HG03039 (cell line): ENCODE results near the gene POLD2.

Source experiments
- ATAC-seq: cut with Tn5 transposase; IDR thresholded peaks from one replicate; pipeline ENCODE4 v1.9.1; 2021; ENCODE audit warnings: mild to moderate bottlenecking, moderate library complexity; ENCODE audit not compliant: unreplicated experiment

POLD2 gene

DNA sequence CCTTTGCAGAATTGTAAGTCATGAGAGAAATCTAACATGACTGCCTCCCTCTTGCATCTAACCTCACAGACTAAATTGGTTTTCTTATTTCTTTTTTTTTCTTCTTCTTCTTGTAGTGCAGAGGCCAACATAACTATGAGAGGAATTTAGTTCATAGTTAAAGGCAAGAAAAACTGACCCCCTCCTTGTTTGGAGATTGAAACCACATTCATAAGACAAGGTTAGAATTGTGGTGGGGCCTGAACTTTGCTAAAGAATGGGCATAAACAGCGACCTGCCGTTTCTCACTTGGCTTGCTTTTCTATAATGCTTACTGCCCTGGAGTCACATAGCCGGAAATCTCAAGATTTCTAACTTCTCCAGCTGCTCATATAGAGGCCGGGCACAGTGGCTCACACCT, 38.6 kb downstream of the POLD2 start:
- ATAC-seq: no peak

DNA sequence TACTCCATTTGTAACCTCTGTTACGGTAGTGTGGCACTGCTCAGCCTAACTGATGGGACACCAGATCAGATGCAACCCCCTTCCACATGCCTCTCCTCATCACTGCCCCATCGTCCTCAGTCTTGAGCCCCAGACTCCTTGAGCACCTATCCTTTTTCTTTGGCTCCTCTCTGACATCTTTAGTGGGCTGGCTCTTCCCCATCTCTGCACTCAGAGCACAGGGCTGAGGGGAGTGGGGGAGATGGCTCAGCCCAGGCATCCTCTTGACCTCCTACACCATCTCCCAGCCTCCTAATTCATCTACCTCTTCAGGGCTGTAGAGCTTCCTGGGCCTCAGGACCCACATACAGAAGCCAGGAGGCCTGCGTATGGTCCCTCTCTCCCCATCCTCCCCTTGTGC, 39.6 kb downstream of the POLD2 start:
- ATAC-seq: no peak

DNA sequence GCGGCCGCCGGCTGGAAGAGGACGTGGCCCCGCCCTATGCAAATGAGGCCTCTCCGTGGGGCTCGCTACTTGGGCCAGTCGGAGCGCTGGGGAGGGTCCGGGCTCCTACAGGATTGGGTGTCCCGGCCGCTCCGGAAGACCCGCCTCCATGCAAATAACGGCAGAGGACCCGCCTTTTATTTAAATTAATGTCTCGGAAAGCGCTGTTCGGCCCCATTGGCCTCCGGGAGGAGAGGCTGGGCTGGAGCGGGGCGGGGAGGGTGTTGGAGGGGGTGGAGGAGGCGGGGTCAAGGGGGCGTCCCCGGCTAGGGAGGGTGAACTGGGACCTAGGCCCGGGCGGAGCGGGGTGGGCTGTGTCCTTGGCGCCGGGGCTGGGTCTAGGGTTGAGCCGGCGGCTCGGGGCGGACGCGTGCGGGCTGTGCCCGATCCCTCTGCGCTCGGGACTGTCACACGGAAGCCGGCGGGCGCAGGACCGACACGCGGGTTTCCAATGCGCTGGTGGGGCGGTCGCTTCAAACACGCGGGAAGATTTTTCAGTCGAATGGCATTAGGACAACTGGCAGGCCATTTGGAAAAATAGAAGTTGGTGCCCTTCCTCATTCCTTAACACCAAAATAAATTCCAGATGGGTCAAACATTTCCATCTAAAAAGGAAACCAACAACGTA, 40.7 kb downstream of the POLD2 start:
- ATAC-seq: peak; percentile 89

DNA sequence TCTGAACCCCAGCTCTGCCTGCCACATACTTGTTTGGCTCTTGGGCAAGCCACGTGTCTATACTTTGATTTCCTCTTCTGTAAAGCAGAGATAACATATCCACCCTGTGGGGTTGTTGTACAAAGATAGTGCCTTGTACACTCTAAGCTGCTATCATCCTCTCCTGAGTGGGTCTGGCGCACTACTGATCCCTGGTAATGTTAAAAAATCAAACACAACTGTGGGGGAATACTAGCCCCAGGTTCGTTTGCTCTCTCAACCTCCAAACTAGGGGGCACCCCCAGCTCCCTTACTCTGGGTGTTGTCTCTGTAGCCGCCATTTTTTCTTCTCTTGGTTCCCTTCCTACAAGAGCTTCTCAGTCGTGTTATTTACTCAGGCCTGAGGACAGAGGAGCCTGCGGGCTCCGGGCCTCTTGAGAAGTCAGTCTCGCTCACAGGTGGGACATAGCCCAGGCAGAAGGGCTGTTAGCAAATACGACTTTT, 42.0 kb downstream of the POLD2 start:
- no peak for ATAC-seq

DNA sequence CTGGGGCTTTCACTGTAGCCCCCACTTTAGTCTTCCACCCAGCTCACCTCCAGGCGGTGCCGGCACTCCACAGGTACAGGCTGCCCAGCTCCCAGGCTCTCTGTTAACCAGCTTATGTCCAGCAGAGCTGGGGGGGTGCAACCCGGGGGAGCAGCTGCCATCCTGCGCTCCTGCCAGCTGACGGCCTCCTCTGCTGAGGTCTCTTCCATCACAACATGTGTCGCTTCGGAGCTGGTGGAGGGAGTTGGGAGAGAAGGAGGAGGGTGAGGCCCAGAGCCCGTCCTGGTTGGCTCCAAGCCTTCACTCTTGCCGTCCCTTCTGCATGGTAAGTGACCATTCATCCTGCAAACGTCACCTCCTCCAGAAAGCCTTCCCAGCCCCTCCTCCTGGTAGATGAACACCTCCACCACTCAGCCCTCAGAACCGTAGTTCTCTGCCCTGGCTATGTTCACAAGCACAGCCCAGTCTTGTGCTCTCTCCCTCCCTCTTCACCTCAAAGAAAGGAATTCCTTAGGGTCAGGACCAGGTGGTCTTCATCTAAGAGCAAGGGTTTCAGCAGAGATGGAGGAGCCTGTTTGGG, 42.6 kb downstream of the POLD2 start:
- no peak for ATAC-seq

DNA sequence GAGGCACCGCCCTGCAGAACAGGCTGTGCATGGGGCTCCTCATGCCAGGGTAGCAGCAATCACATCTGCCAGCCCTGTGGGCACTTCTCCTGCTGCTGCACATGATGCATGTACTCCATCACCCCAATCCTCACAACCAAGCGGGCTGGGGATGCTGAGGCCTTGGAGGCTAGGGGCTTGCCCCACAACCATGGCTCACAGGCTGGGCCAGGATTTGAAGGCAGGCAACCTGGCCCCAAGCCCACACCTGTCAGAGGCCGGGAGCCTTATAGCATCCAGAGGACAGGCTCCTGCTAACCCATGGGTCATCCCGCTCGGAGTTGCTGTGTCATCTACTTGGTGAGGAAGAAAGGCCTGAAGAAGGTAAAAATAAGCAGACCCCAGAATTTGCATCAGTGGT, 43.2 kb downstream of the POLD2 start:
- no peak for ATAC-seq

DNA sequence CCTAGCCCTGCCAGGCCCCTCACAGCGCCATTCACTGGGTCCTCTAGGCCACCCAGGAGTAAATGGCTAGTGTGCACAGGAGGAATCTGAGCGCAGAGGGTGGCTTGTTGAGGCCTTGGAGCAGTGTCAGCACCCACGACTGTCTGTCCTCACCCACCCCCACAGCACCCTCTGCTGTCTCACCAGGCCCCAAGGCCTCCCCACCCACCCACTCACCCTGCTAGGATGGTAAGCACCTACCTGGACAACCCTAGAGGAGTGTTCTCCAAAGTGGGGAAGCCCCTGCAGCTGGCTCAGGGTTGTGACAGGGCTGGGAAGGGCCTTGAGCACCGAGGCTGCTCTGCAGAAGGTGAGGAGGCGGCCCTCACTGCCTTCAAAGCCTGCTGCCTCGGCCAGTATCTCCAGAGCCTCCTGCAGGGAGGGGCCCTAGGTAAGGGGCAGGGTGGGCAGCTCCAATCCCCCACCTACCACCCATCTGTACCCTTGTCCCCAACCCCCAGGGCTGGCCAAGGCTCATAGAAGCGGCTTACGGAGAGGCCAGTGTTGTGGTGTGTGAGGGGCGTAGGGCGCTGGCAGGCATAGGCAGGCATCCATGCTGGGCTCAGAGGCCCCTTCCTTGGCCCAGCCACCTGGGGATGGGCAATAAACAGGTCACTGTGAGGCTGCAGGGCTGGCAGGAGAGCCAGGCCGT, 43.9 kb downstream of the POLD2 start:
- no peak for ATAC-seq

DNA sequence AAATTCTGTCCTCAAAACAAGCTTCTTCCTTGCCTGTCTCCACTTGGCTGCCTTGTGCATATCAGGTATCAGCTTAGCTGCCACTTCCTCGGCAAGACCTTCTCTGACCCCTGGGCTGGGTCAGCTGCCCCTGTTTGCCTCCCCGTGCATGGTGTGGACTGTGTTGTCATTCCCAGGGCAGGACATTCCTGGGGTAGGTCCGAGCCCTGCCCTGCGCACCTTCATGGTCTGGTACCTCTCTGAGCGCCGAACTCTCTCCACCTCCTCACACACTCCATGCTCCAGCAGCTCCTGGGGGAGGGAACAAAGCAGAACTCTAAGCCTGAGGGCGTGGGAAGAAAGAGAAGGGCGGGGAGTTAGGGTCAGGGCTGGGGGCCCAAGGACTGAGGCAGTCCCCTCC, 44.8 kb downstream of the POLD2 start:
- ATAC-seq: no peak

DNA sequence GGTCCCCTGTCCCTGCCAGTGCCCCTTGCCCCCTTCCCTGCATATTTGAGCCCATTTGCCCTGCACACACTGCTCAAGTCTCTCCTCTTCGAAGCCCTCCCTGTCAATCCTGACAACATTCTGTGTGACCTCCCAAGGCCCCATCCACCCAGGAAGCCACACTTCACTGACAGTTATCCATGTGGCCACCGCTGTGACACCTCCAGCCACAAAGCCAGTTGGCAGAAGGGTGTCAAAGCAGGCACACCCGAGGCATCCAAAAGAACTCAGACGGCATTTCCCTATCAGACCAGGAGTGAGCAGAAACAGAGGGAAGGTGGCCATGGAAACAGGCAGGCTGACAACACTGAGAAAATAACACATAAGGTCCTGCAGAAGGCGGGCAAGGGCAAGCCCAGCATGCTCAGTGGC, 45.7 kb downstream of the POLD2 start:
- ATAC-seq: no peak

DNA sequence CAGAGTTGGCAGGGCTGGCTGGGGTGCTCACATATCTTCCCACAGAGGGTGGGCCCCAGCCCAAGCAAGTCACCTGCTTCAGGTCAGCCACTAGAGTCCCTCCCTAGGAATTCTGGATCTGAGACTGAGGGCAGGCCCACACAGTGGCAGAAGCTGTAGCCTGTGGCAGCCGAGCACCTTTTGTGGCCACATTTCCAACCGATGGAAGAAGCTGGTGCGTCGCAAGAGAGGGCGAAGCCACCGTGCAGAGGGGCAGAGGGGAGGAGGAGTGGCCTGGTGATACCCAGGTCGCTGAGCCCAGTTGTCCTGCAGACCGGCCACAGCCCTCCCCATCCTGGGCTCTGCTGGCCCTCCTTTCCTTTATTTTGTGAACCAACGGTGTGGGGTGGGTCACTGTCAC, 46.3 kb downstream of the POLD2 start:
- no peak for ATAC-seq

DNA sequence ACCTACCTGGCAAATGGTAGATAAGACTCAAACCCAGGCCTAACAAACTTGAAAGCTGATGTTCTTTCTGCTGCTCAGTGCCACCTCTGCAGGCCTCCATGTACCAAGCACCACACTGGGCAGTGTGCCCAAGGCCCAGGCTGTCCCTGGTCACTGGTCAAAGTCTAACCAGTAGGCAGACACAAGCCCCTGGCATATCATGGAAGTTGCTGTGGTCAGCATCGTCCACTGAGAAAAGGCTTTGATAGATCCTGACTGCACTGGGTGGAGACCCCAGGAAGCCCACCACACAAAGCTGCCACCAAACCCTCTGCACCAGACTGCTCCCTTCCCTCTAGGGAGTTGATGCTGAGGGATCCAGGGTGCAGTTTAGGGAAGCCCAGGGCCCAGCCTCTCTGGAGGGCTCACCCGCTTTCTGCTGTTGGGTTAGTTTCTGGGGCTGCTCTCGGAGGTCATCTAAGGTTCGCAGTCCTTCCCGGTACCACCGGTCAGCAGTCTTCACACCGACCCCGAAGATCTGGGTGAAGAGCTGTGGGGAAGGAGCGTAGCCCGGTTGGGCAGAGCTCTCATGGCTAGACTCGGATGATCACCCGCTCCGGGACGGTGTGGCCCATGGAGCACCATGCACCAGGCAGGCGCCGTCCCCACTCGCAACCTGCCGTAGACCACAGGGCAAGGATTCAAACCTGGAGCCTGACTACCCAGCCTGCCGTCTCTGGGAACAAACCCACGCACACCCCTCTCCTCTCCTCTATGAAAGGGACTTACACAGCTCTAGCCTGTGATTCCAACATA, 47.0 kb downstream of the POLD2 start:
- no peak for ATAC-seq

DNA sequence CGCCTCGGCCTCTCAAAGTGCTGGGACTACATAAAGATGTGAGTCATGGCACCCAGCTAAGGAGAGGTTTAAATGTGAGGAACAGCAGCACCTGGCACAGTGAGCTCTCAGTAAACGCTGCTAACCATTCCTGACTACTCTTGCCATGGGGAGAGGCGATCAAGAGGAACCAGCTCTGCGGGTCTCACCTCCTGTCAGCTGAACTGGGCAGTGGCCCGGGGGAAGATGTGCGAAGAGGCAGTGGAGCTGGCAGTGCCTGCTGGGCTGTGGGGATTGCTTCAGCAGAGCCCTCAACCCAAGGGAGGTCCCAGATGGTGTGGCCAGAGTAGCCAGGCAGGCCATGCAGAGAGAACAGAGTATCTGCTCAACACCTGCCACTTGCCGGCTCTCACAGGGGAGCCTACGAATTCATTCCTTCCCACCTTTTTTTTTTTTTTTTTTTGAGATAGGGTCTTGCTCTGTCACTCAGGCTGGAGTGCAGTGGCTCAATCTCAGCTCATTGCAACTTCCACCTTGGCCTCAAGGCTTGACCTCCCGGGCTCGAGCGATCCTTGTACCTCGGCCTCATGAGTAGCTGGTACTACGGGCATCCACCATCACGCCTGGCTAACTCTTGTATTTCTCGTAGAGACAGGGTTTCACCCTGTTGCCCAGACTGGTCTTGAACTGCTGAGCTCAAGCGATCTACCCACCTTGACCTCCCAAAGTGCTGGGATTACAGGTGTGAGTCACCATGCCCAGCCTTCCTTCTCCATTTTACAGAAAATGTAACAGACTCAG, 47.9 kb downstream of the POLD2 start:
- ATAC-seq: no peak

DNA sequence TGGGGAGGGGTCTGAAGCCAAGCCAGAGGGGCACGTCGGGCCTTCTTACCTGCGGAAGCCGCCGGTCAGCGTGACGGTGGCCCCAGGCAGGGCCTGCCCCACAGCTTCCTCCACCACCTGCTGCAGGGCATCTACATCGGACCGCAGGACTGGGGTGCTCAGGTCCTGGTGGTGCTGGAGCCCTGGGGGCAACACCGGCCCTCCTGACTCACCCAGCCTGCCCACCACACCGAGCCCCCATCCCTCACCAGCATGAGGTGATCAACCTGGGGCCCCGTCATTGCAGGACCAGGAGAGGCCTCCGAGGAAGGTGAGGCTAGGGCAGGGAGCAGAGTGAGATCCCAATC, 49.0 kb downstream of the POLD2 start:
- no peak for ATAC-seq

DNA sequence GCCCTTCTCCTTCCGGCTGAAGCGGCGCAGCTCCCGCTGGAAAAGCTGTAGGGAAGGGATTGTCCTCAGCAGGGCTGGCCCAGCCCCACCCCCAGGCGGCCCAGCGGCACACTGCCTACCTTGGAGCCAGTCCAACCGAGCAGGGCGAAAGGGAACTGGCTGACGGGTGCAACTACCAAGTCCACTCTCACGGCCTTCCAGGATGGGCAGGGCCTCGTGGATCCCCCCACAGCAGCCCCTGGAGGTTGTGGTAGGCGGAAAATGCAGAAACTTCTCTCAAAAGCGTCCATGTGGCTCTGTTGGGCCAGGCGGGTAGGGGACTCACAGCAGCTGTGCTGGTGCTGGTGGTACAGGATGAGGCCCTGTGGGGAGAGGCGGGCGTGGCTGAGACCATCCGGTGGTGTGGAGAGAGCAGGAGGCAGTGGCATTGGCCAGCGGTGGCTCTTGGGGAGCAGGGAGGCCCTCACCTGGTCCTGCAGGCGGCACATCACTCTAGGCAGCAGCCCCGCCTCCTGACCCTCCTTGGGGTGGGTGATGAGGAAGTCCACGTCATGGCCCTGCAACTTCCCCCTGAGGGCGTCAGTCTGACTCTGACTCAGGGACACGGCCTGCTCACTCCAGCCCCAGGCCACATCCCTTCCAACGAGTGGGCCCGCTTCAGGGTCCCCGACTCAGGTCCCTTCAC, 49.5 kb downstream of the POLD2 start:
- peak; percentile 62 for ATAC-seq

DNA sequence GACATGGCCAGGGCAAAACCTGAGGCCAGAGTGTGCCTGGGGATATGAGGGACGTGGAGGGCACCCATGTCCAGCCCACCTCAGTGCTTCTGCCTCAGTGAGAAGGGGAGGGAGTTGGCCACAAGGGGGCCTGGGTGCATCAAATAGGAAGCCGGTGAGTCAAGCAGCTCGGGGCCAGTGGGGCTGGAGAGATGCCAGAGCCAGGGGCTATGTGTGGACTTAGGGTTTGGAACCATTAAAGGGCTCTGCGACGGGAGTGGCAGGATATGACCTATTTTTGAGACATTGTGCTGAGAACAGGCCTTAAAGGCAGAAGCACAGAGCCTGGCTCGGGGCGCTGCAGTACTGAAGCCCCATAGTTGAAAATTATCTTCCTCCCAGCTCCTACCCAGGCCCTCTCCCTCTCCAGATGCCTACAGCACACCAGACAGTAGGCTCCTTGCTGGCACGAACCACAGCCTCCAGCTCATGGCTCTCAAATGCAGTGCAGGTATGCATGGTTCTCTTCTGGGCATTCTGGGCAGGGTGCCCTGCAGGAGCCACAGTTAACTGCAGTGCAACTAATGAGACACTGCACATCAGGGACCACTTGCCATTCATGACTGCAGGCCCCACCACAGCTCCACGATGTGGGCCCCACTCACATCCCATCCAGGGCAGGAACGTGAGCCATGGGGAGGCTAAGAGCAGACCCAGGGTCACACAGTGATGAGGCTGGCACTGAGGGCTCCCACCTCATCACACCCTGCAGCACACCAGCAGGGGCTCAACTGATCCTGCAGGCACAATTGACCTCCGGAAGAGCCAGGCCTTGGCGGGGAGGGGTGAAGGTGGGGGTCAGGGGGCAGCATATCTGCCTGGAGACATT, 50.8 kb downstream of the POLD2 start:
- no peak for ATAC-seq

DNA sequence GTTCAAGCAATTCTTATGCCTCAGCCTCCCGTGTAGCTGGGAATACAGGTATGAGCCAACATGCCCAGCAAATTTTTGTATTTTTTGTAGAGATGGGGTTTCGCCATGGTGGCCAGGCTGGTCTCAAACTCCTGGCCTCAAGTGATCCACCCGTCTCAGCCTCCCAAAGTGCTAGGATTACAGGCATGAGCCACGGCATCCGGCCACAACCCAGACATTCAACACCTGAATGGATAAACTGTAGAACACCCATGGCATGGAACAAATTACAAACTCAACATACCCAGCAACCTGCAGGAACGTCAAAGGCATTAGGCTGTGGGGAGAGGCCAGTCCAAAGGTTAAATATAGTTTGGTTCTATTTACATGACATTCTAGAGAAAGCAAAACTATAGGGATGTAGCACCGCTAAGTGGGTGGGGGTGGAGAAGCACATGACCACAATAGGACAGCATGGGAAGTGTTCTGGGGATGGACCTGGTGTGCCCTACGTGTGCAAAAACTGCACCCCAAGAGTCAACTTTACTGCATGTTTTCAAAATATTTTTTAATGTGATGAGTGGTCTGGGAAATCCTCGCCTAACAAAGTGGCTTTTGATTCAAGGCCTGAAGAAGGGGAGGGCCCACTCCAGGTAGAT, 51.5 kb downstream of the POLD2 start:
- no peak for ATAC-seq

DNA sequence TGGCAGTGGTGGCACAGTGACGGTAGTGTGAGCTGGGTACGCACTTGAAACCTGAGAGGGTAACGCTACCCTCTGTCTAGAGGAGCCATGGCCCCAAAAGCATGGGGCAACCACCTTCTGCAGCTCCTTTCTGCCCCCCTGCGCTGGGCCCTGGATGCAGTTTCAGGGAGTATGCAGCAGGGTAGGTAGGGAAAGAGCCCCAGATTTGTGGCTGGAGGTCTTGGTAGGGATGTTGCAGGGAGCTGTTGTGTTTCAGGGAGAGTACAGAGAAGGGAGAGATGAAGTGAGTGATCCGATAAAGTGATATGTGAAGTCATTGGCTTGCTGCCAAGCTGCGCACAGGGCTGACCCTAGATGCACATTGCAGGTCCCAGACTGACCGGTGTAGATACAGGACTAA, 55.3 kb downstream of the POLD2 start:
- ATAC-seq: no peak

DNA sequence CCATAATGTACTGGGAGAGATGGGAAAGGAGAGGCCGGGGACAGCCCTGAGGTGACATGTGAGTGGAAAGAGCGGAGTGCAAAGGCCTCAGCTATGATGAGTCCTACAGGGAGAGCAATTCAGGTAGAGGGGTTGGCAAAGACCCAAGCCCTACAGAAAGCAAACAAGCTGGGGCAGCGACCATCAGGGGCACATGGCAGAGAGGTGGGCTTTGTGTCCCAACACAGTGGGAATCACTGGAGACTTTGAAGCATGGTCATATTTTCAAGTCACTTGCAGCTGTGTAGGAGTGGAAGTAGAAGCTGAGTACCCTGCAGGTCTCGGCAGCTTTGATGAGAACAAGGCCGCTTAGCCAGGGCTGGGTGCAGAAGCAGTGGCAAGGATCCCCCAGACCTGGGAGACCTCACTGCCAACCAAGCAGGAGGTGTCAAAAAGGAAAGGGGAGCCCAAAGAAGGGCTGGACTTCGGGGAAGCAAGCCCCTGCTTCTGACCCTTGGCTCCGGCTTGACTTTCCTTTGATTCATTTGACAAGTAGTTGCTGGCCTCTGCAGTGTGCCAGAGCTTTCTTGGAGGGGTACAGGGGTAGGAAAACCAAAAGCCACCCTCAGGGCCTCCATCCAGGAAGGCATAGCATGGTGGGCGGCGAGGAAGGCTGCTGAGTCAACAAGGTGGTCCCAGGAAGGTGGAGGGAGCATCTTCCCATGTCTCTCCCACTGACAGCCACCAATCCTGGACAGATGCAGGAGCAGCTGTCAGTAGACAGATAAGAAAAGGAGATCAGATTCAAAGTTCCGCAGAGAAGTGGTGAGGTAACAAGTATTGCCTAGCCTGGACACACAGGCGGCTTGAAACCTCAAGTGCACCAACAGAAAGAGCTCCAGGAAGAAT, 56.0 kb downstream of the POLD2 start:
- ATAC-seq: no peak
